MCF 10A (cell line): ENCODE measurements around the gene MYBL2. TPM values are rescaled to one million over a fixed set of nuclear protein-coding genes. Genes with fewer than 3 reads are reported as not detected.
"Not testable (repeated sequence)": the region's sequence is repeated elsewhere in the genome, so short reads cannot be mapped to it uniquely, and the experiment has no call there.

ENCODE experiments used
- BruUV-seq: library from RNA; stranded (reverse); fragments of 400-500 nt; replicated peaks from 2 replicates; lab custom pipeline; 2021; lab: Mats Ljungman, UMichigan
- CTCF ChIA-PET: fragments of 300-600 bp; sonication (Branson Sonifier 250); formaldehyde crosslinking; extraction: SDS; loops from one replicate; lab custom pipeline; 2021; ENCODE audit warnings: antibody characterized with exemption, inconsistent platforms; lab: Yijun Ruan, JAX
- POLR2A ChIA-PET: fragments of 300-600, 350-650 bp; sonication (Branson Sonifier 250); formaldehyde crosslinking; extraction: SDS; loops from one replicate; lab custom pipeline; 2020; ENCODE audit warnings: antibody characterized with exemption, inconsistent platforms; lab: Yijun Ruan, JAX
- DNase-seq: peaks from one replicate; pipeline ENCODE4 v3.0.0-alpha.2; 2018; ENCODE audit not compliant: unreplicated experiment
- H3K27ac Mint-ChIP-seq: one replicate; pipeline ENCODE4 v1.8.0; 2022; ENCODE audit warnings: mild to moderate bottlenecking, low read depth, mixed read lengths; ENCODE audit not compliant: unreplicated experiment
- H3K27me3 Mint-ChIP-seq: one replicate; pipeline ENCODE4 v1.8.0; 2022; ENCODE audit warnings: mixed read lengths; ENCODE audit not compliant: insufficient read depth, unreplicated experiment
- H3K36me3 Mint-ChIP-seq: one replicate; pipeline ENCODE4 v1.8.0; 2022; ENCODE audit warnings: mild to moderate bottlenecking, moderate library complexity, mixed read lengths; ENCODE audit not compliant: insufficient read depth, unreplicated experiment
- H3K4me1 Mint-ChIP-seq: one replicate; pipeline ENCODE4 v1.8.0; 2022; ENCODE audit warnings: mixed read lengths; ENCODE audit not compliant: insufficient read depth, unreplicated experiment
- H3K4me3 Mint-ChIP-seq: one replicate; pipeline ENCODE4 v1.8.0; 2022; ENCODE audit warnings: mild to moderate bottlenecking, moderate library complexity, mixed read lengths; ENCODE audit not compliant: unreplicated experiment
- H3K9me3 Mint-ChIP-seq: one replicate; pipeline ENCODE4 v1.8.0; 2022; ENCODE audit warnings: mixed read lengths; ENCODE audit not compliant: unreplicated experiment
- intact Hi-C: fragments of 100-400 bp; cut with micrococcal nuclease; formaldehyde crosslinking; loops from 2 replicates; pipeline ENCODE4 v1.14.1; 2022
- total RNA-seq: library from RNA; stranded (reverse); gene quantifications from 2 replicates; pipeline ENCODE4 v1.2.3, GENCODE V29; 2022
- TF ChIP-seq, protein P1 (sequence below): fragments of 200-600 bp; IDR thresholded peaks from one replicate; pipeline ENCODE4 v1.8.0; 2022; ENCODE audit warnings: antibody characterized with exemption, mild to moderate bottlenecking; ENCODE audit not compliant: unreplicated experiment

The MYBL2 gene
- total RNA-seq, 1 experiment from 2014 or later: 44.3 TPM

DNA sequence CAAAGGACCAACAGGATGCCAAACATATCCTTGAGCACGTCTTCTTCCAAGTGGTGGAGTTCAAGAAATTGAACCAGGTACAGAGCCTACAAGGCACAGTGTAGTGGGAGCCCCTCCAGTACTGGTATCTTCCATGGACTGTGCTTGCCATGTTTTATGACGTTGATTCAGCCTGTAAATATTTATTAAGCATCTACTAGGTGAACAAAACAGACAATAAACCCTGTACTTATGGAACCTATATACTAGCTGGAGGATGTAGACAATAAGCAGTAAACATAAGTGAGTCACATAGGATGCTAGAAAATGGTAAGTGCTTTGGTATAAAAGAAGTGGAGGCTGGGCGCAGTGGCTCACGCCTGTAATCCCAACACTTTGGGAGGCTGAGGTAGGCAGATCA, 24.4 kb upstream of the MYBL2 start:
- Mint-ChIP-seq H3K36me3 (peaks cover 60% of the 10 kb centered on the region), H3K27ac (no peak overlapping the region), H3K4me3 (no peak overlapping the region), H3K27me3 (no peaks in the 10 kb centered on the region), H3K9me3 (no peaks in the 10 kb centered on the region), H3K4me1 (no peaks in the 10 kb centered on the region)
- intact Hi-C loops: no loop called here
- CTCF ChIA-PET: interaction anchor here (0.6 kb wide), 1 partner anchor 29 kb away, joined by 3 read pairs; no protein-coding TSS in a partner anchor
- no peak for DNase-seq
- TF ChIP-seq, protein P1, sequence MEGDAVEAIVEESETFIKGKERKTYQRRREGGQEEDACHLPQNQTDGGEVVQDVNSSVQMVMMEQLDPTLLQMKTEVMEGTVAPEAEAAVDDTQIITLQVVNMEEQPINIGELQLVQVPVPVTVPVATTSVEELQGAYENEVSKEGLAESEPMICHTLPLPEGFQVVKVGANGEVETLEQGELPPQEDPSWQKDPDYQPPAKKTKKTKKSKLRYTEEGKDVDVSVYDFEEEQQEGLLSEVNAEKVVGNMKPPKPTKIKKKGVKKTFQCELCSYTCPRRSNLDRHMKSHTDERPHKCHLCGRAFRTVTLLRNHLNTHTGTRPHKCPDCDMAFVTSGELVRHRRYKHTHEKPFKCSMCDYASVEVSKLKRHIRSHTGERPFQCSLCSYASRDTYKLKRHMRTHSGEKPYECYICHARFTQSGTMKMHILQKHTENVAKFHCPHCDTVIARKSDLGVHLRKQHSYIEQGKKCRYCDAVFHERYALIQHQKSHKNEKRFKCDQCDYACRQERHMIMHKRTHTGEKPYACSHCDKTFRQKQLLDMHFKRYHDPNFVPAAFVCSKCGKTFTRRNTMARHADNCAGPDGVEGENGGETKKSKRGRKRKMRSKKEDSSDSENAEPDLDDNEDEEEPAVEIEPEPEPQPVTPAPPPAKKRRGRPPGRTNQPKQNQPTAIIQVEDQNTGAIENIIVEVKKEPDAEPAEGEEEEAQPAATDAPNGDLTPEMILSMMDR: no peak
- POLR2A ChIA-PET: no interaction called here
- no TSS peak for BruUV-seq

DNA sequence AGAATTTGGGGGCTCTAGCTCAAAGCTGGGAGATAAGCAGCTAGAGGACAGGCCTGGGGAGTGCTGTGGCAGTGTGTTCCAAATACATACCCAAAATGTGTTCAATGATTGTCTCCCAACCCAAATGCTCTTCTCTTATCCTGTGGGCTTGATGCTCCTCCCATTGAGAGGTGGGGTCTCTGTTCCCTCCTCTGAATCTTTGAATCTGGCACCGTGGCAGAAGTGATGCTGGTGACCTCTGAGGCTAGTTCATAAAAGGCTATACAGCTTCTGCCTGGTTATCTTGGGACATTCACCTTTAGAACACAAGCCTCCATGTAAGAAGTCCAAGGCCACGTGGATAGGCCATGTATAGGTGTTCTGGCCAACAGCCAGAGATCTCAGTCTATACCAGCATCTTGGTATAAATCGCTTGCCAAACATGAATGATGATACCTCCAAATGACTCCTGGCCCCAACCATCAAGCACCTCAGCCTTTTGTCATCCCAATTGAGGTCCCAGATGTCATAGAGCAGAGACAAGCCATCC, 15.9 kb upstream of the MYBL2 start:
- POLR2A ChIA-PET: interaction anchor here (0.6 to 1.1 kb wide), 2 partner anchors 176 to 194 kb away, joined by 3 read pairs; no protein-coding TSS in a partner anchor
- Mint-ChIP-seq H3K9me3 (no peaks in the 10 kb centered on the region), H3K4me1 (no peaks in the 10 kb centered on the region), H3K36me3 (peaks cover 24% of the 10 kb centered on the region), H3K27ac (no peak overlapping the region), H3K4me3 (no peak overlapping the region), H3K27me3 (no peaks in the 10 kb centered on the region)
- no TSS peak for BruUV-seq
- intact Hi-C loops: no loop called here
- TF ChIP-seq, protein P1: no peak
- CTCF ChIA-PET: interaction anchor here (0.5 to 1.7 kb wide), 4 partner anchors 10 to 179 kb away, joined by 3 to 4 read pairs (median 3); no protein-coding TSS in a partner anchor
- DNase-seq: no peak

DNA sequence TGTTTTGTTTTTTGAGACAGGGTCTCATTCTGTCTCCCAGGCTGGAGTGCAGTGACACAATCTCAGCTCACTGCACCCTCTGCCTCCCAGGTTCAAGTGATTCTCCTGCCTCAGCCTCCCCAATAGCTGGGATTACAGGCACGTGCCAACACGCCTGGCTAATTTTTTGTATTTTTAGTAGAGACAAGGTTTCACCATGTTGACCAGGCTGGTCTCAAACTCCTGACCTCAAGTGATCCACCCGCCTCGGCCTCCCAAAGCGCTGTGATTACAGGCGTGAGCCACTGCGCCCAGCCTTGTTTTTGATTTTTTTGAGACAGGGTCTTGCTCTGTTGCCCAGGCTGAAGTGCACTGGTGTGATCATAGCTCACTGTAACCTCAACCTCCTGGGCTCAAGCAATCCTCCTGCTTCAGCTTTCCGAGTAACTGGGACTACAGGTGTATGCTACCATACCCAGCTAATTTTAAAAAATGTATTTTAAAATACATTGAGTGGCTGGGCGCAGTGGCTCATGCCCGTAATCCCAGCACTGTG, 15.2 kb upstream of the MYBL2 start:
- H3K27ac Mint-ChIP-seq, H3K27me3 Mint-ChIP-seq, intact Hi-C loops, DNase-seq, H3K4me1 Mint-ChIP-seq, BruUV-seq, H3K4me3 Mint-ChIP-seq, H3K9me3 Mint-ChIP-seq, POLR2A ChIA-PET: not testable (repeated sequence)
- CTCF ChIA-PET: interaction anchor here (0.6 to 1.7 kb wide), 4 partner anchors 9 to 179 kb away, joined by 3 to 4 read pairs (median 3); partner anchors contain the start of gene SGK2
- peaks cover 17% of the 10 kb centered on the region for H3K36me3 Mint-ChIP-seq

DNA sequence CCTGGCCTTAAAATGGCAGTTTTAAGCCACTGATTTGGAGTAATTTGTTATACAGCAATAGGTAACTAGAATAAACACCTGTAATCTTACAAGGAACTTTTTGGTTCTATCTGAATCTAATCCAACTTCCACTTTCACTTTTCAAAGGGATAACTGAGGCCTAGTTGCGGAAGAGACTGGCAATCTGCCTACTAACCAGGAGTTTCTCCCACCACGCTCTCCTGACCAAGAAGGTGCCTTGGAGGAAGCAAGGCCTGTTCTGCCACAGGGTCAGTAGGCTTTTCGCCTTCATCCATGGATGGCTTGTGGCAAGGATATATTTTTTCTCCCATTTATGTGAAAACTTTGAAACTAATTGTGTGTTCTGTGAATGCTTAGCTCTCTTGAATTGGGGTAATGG, 12.9 kb upstream of the MYBL2 start:
- no peak overlapping the region for H3K27ac Mint-ChIP-seq
- H3K4me3 Mint-ChIP-seq: no peak overlapping the region
- intact Hi-C loops: no loop called here
- TF ChIP-seq, protein P1: no peak
- POLR2A ChIA-PET: no interaction called here
- H3K9me3 Mint-ChIP-seq: no peaks in the 10 kb centered on the region
- no peak for DNase-seq
- BruUV-seq: no TSS peak
- H3K36me3 Mint-ChIP-seq: peaks cover 13% of the 10 kb centered on the region
- H3K27me3 Mint-ChIP-seq: no peaks in the 10 kb centered on the region
- no peaks in the 10 kb centered on the region for H3K4me1 Mint-ChIP-seq
- CTCF ChIA-PET: interaction anchor here (0.6 to 0.7 kb wide), 3 partner anchors 11 to 326 kb away, joined by 3 read pairs; no protein-coding TSS in a partner anchor

DNA sequence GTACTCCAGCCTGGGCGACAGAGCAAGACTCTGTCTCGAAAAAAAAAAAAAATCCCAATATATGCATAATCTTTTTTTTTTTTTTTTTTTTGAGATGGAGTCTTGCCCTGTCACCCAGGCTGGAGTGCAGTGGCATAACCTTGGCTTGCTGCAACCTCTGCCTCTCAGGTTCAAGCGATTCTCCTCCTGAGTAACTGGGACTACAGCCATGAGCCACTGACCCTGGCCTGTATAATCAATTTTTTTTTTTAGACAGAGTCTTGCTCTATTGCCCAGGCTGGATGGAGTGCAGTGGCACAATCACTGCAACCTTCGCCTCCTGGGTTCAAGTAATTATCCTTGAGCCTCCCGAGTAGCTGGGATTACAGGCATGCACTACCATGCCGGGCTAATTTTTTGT, 11.7 kb upstream of the MYBL2 start:
- H3K27ac Mint-ChIP-seq, DNase-seq, H3K4me3 Mint-ChIP-seq, intact Hi-C loops, BruUV-seq, H3K36me3 Mint-ChIP-seq, H3K4me1 Mint-ChIP-seq, H3K27me3 Mint-ChIP-seq, H3K9me3 Mint-ChIP-seq, POLR2A ChIA-PET: not testable (repeated sequence)
- CTCF ChIA-PET: interaction anchor here (1.5 kb wide), 1 partner anchor 117 kb away, joined by 6 read pairs; no protein-coding TSS in a partner anchor
